CD4-positive, alpha-beta T cell treated with Interleukin-6 at 100 ng/mL for 8 hours (primary cell): Measurements from ENCODE around the gene ADGRL3.
"Not testable (repeated sequence)": the region's sequence is repeated elsewhere in the genome, so short reads cannot be mapped to it uniquely, and the experiment has no call there.

Experiments
- DNase-seq: peaks from one replicate; pipeline ENCODE4 v3.0.0-alpha.2; 2020; ENCODE audit warnings: mixed read lengths, low spot score

The ADGRL3 gene

GRCh38 chr4:61350932-61351331 lies 150.8 kb downstream of the ADGRL3 start:
- DNase-seq, result no peak

DNA sequence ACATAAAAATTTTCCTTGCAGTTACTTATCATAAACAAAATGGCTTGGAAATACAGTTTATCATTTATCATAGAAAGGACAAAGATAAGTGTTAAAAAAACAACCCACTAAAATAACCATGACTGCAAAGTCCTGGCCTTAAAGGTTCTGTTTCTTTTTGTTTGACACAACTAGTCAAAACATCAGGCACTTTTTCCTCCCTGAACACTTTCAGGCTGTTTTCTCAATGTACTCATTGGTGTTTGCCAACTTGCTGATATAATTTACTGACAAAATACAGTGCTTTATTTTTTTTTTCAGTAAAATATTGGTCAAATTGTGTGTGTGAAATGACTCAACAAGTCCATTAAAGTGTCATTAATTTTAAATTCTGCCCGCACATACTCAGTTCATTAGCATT lies 156.6 kb downstream of the ADGRL3 start:
- DNase-seq, result no peak

GRCh38 chr4:61359301-61359700 lies 159.2 kb downstream of the ADGRL3 start:
- DNase-seq, result no peak

GRCh38 chr4:61372817-61373216 lies 172.7 kb downstream of the ADGRL3 start:
- DNase-seq, result not testable (repeated sequence)

DNA sequence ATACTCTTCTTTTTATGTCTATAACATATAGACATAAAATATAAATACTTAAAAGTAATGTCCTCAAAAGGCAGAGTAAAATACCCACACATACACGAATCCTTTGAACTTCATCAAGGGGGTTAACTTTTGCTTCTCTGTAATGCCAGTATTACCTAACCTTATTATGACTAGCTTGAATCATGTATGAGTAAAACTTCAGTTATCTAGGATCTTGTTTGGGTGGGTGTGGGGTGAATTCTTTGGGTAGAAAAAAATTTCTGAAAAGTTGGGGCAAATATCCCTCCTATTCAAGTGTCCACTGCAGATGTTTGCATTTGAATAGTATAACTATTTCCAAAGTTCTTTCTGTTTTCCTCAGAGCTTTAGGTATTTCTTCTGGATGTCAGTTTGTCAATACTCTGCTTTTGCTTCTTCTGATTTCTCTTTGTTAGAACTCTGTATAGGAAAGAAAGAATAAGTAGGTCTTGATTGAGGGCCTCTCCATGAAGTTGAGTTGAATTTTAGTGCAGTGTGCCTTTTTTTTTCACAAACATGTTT lies 173.8 kb downstream of the ADGRL3 start:
- no peak for DNase-seq

GRCh38 chr4:61374447-61374891 lies 174.3 kb downstream of the ADGRL3 start:
- DNase-seq, result no peak

DNA sequence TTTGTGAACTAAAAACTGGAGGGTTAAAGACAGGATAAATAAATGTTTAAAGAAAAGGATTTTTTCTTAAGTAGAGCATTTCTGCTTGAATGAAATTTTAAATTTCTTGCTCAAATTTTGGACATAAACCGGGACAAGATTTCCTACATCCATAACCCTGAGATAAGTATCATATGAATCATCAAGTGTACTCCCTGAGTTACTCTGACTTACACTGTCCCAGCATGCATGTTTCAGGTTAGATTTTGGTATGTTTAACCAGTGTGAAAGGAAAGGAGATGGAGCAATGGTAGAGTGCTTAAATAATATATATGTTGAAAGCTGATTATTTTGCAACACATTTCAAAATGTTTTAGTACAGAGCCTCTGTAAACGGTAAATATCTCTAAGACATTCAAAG lies 175.2 kb downstream of the ADGRL3 start:
- DNase-seq, result no peak

DNA sequence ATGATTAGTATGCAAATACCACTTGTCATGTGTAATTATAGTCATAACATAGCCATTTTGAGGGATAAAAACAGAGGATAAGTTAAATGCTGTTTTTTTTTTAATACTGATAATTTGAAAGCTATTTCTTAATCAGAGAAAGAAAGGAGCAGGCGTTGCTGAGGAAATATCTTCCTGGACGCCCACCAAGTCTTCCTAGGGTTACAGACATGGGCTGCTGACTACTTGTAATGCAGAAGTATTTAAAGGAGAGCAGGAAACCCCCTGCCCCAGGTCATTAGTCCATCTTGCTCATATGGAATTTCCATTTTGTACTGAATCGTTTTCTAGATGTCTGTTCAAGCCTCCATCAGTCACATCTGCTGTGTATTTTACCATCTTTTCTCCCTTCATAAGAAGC lies 176.2 kb downstream of the ADGRL3 start:
- no peak for DNase-seq

DNA sequence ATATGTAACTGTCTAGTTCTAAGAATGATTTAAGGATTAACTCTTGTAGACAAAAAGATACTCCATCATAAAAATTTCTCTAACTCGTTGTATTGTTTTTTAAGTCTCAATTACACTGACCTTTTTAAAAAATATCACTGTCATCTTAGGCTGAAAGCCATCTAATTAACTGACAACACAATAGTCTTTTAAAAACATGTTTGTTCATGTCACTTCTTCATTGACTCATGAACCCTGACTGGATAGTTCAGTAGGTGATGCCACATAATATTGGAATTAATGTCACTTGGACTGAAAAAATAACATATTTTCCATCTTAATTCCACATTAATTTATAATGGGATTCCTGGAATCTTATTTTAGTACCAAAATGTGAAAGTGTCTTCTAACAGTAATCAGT lies 179.3 kb downstream of the ADGRL3 start:
- DNase-seq, result no peak

DNA sequence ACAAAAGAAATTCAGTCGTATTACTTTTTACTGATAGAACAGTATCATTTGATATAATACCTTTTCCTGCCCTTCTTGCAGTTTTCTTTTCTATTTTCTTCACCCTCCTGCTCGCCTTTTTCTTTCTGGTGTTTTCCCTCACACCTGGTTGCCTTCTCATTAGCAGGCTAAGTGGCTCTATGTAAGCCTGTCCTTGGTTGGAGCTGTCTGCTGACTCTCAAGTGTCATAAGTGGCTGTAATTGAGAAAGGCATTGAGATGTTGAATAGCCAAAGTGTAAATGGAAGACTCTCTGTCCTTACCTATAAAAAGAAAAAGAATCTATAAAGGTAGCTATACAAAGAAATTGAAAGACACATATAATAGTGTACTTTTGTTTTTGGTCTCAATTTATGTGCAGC lies 180.7 kb downstream of the ADGRL3 start:
- DNase-seq, result no peak

DNA sequence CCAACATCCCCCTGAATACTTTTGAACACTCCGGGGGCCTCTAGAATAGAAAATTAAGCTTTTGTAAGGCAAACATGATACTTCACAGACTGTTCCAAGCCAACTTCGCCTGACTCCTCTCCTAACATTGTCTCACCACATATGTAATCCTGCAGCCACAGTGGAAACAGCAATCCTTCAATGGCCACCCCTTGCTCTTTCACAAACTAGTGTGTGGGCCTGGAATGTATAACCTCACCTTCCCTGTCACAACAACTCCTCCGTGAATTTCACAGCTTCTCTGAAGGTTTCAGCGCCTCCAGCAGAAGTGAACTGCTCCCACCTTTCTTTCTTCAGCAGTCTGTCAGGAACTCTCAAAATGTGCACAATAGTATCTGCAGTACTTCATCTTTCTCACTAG lies 185.1 kb downstream of the ADGRL3 start:
- no peak for DNase-seq

DNA sequence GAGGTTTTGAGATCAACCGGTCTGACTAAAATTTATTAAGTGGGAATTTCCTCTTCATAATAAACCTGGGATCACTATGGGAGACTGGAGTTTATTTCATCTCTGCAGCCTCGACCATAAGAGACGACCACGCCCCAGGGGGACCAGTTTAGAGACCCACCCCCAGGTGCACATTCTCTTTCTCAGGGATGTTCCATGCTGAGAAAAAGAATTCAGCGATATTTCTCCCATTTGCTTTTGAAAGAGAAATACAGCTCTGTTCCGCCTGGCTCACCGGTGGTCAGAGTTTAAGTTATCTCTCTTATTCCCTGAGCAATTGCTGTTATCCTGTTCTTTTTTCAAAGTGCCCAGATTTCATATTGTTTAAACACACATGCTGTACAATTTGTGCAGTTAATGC lies 187.2 kb downstream of the ADGRL3 start:
- not testable (repeated sequence) for DNase-seq

GRCh38 chr4:61389640-61390039 lies 189.5 kb downstream of the ADGRL3 start:
- no peak for DNase-seq

GRCh38 chr4:61395754-61396153 lies 195.6 kb downstream of the ADGRL3 start:
- DNase-seq, result no peak

DNA sequence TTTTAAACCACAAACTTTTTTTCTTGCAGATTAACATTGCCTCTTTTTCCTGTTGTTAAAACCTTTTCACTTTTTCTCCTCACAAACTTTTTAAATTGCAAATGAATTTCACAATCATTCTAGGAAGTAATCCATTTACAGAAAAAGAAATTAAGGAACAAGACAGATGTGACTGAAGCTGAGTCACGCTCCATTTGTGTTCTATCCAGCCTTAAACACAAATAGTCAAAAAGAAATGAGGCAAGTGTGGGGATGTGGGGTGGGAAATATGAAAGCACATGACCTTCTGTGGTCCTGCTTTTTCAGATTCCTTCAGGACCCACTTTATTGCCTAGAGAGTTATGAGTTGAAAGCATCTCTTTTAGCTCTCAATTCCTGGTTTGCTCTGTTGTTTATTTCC lies 197.0 kb downstream of the ADGRL3 start:
- DNase-seq, result no peak

DNA sequence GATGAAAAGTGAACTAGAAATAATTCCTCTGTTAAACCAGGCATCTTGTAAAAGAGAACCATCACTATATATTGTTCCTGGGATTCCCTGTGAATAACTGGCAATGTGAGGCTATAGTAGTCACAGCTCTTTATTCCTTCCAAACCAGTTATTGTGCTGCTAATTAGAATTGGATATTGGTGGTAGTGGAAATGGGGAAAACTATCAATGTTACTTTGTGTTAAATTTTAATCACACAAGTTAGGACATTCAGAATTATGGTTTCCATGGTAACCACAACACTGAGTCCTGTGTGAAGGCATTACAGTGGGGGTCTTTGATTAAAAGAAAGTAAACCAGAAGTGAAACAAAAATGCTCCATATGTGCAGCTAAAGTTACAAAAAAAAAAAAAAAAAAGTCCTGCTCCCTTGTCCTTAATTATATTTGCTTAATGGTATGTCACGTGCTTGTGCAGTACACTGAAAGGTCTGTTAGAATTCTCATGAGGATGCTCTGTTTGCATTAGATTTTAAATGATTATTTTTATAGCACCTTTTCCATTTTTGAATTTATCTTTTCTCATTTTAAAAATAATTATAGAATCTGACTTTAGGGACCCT lies 200.4 kb downstream of the ADGRL3 start:
- DNase-seq, result no peak

DNA sequence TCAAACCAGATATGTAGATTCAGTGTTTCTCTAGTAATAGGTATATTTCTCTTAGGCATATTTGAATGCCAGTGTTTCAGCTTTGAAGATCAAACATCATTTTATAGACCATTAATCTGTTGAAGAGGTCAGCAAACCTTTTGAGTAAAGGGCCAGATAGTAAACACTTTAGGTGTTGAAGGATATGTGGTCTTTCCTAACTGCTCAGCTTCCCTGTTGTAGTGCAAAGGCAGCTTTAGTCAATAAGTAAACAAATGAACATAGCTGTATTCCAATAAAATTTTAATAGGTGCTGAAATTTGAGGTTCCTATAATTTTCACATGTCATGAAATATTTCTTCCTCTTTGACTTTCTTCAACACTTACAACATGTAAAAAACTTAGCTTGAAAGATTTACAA lies 201.6 kb downstream of the ADGRL3 start:
- no peak for DNase-seq

DNA sequence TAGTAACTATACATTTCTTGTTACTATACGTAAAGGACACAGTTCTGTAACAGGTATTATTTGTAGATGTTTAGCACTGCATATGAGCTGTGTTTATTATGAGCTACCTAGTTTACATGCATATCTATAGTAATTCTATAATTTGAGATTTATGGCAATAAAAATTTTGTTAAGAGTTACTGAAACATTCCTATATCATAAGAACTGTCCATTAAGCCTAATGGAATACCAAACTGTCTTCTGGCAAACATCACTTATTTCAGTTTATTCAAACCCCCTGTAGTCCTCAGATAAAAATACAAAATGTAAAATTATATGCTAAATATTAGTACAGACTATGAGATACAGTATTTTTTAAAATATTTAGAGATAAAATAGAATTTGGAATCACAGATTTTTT lies 205.2 kb downstream of the ADGRL3 start:
- DNase-seq, result no peak

DNA sequence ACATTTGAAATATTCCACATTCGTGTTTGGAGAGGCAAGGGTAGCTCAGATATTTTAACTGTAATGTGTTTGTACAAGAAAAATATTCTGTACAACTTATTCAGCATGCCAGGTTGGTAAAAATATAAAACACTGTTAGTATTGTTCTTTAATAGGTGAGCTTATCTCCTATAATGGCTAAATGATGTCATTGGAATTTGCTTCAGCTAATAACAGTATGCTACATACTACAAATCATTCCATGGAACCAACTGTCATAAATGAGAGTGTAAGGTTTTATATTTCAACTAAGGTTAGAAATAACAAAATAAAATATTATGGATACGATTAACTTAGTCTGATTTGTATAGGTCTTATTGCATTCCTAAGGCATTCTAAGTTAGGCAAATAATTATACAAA lies 206.6 kb downstream of the ADGRL3 start:
- DNase-seq, result no peak

GRCh38 chr4:61407642-61408618 lies 207.8 kb downstream of the ADGRL3 start:
- DNase-seq, result no peak

GRCh38 chr4:61408861-61409260 lies 208.7 kb downstream of the ADGRL3 start:
- no peak for DNase-seq

DNA sequence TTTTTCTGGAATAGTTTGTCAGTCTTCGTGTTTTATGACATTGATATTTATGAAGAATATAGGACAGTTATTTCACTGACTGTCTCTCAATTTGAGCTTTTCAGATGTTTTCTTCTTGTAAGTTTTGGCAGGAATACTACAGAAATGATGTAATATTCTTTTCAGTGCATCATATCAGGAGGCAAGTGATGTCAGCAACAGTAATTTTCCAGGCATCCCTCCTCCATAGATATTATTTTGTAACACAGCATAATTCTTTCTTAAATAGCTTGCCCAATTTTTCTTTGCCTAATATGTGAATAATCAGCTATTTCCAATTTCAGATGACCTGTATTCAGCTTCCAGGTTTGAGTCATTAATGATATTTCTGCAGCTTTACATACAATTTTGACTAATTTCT lies 211.1 kb downstream of the ADGRL3 start:
- no peak for DNase-seq

DNA sequence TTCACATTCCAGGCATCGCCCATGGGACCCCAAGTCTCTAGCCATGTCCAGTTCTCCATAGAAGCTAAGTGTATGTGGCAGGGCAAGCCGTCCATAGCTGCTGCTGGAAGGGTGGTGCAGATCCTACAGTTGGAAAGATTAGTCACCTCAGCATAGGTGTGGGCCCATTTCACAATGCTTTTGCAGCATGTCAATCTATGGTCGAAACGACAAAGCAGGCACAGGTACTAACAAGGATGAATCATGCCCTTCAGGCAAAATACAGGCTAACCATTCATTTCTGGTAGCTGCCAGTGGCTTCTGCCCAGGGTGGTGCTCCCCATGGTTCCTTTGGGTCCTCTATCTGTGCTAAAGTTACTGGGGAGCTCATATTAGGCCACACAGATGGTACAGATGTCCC lies 225.2 kb downstream of the ADGRL3 start:
- no peak for DNase-seq
